ENCODE results near the gene GYPC. TPM values are rescaled to one million over a fixed set of nuclear protein-coding genes. Genes with fewer than 3 reads are reported as not detected.

GYPC gene
- total RNA-seq, 2 experiments from 2014 or later: 148 to 157 TPM

DNA sequence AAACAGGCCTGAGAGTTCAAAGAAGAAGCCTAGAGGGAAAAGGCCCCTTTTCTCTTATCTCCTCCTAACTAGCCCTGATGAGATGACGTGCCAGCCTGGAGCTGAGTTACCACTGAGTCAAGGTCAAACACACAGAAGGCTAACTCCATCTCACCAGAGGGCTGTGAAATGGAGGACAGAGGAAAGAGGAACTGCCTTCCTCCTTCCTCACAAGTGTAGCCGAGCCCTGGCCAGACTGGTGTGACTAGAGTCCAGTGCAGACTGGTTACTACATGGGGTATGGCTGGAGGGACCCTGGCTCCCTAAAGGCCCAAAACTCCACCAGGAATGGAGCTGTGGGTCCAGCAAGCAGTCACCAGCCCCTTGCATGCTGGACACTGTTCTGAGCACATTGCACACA lies 35.7 kb upstream of the GYPC start:
- H3K27me3 Mint-ChIP-seq: peaks cover 6% of the 10 kb centered on the region
- no peaks in the 10 kb centered on the region for H3K36me3 Mint-ChIP-seq (ENCODE audit: low read depth)
- H3K4me3 Mint-ChIP-seq: no peak overlapping the region
- peaks cover 2% of the 10 kb centered on the region for H3K9me3 Mint-ChIP-seq
- Histone ChIP-seq H3K27ac (ENCODE audit: low read depth in 1 of 2, low read length in 2 of 2) (no peak overlapping the region), H3K4me1 (ENCODE audit: insufficient read depth, low read length) (no peaks in the 10 kb centered on the region), H3K36me3 (ENCODE audit: insufficient read depth, low read length) (no peaks in the 10 kb centered on the region), H3K4me3 (ENCODE audit: low read length) (no peak overlapping the region), H3K9me3 (ENCODE audit: control insufficient read depth in 1 of 2, insufficient read depth in 1 of 2, low read length in 2 of 2) (peaks cover 0 to 4% of the 10 kb centered on the region in 2 experiments), H3K27me3 (ENCODE audit: control insufficient read depth in 1 of 2, insufficient read depth in 2 of 2, low read length in 2 of 2) (no peaks in the 10 kb centered on the region)
- DNase-seq: no peak
- POLR2A ChIA-PET: no interaction called here
- intact Hi-C loops (cut with DNase I, micrococcal nuclease): no loop called here
- no peak for ATAC-seq (ENCODE audit: poor library complexity)
- CTCF ChIA-PET: no interaction called here
- TF ChIP-seq, protein P1, sequence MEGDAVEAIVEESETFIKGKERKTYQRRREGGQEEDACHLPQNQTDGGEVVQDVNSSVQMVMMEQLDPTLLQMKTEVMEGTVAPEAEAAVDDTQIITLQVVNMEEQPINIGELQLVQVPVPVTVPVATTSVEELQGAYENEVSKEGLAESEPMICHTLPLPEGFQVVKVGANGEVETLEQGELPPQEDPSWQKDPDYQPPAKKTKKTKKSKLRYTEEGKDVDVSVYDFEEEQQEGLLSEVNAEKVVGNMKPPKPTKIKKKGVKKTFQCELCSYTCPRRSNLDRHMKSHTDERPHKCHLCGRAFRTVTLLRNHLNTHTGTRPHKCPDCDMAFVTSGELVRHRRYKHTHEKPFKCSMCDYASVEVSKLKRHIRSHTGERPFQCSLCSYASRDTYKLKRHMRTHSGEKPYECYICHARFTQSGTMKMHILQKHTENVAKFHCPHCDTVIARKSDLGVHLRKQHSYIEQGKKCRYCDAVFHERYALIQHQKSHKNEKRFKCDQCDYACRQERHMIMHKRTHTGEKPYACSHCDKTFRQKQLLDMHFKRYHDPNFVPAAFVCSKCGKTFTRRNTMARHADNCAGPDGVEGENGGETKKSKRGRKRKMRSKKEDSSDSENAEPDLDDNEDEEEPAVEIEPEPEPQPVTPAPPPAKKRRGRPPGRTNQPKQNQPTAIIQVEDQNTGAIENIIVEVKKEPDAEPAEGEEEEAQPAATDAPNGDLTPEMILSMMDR (IDR thresholded peaks at IDR 0.05): no peak
- H3K4me1 Mint-ChIP-seq (ENCODE audit: low read depth): no peaks in the 10 kb centered on the region
- no peak overlapping the region for H3K27ac Mint-ChIP-seq

DNA sequence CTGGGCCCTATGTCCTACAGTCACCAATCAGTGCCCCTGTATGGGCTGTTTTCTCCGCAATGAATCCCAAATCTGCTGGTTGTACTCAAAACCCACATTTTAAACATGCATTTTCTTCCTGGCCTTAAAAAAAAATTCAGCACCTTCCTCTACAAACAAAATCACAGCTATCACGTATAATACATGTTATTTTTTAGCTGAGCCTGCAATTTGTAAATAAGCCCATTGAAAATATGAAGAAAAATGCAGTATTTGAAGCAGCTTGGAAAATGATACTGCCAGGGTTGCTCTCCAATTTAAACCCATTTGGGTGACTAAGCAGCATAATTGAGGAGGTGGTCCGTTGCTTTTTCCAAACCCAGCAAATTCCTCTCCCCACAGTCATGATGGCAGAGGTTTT lies 33.0 kb upstream of the GYPC start:
- Histone ChIP-seq H3K9me3 (ENCODE audit: control insufficient read depth in 1 of 2, insufficient read depth in 1 of 2, low read length in 2 of 2) (peaks cover 0 to 4% of the 10 kb centered on the region in 2 experiments), H3K36me3 (ENCODE audit: insufficient read depth, low read length) (no peaks in the 10 kb centered on the region), H3K4me3 (ENCODE audit: low read length) (no peak overlapping the region), H3K27ac (ENCODE audit: low read depth in 1 of 2, low read length in 2 of 2) (no peak overlapping the region), H3K4me1 (ENCODE audit: insufficient read depth, low read length) (no peaks in the 10 kb centered on the region), H3K27me3 (ENCODE audit: control insufficient read depth in 1 of 2, insufficient read depth in 2 of 2, low read length in 2 of 2) (no peaks in the 10 kb centered on the region)
- Mint-ChIP-seq H3K4me1 (ENCODE audit: low read depth) (no peaks in the 10 kb centered on the region), H3K4me3 (no peak overlapping the region), H3K27ac (no peak overlapping the region), H3K9me3 (peaks cover 2% of the 10 kb centered on the region), H3K36me3 (ENCODE audit: low read depth) (no peaks in the 10 kb centered on the region), H3K27me3 (peaks cover 14% of the 10 kb centered on the region)
- ChIA-PET CTCF (no interaction called here), POLR2A (no interaction called here)
- ATAC-seq (ENCODE audit: poor library complexity) (no peak), DNase-seq (no peak)
- TF ChIP-seq, protein P1 (IDR thresholded peaks at IDR 0.05): no peak
- intact Hi-C loops (cut with DNase I, micrococcal nuclease): no loop called here

DNA sequence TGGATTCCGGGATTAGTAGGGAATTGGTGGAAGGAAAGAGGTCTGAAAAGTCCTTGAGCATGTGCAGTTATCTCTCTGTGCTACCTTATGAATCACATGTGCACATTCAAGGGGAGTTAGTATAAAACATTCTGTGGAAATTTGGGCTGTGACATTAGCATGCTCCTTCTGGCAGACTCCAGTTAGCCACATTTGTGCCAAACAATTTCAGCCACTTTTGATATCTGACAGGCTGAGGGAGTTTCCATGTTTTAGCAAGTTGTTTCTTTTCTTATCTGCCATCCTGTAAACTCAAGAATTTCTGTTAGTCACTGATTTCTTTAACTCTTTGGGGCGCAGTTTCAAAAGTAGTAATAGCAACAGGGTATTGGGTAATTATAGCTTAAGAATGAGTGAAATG lies 28.3 kb upstream of the GYPC start:
- TF ChIP-seq, protein P1 (IDR thresholded peaks at IDR 0.05): no peak
- ATAC-seq (ENCODE audit: poor library complexity) (no peak), DNase-seq (no peak)
- H3K4me1 ChIP-seq (ENCODE audit: insufficient read depth, low read length): no peaks in the 10 kb centered on the region
- Mint-ChIP-seq H3K9me3 (no peaks in the 10 kb centered on the region), H3K36me3 (ENCODE audit: low read depth) (no peaks in the 10 kb centered on the region), H3K27me3 (peaks cover 8% of the 10 kb centered on the region), H3K4me1 (ENCODE audit: low read depth) (no peaks in the 10 kb centered on the region), H3K4me3 (no peak overlapping the region), H3K27ac (no peak overlapping the region)
- no peaks in the 10 kb centered on the region for H3K9me3 ChIP-seq (ENCODE audit: control insufficient read depth in 1 of 2, insufficient read depth in 1 of 2, low read length in 2 of 2)
- H3K36me3 ChIP-seq (ENCODE audit: insufficient read depth, low read length): no peaks in the 10 kb centered on the region
- ChIA-PET POLR2A (no interaction called here), CTCF (interaction anchor here (0.7 kb wide), 1 partner anchor 13 kb away, joined by 3 read pairs; no protein-coding TSS in a partner anchor)
- intact Hi-C loops (cut with DNase I, micrococcal nuclease): no loop called here
- H3K4me3 ChIP-seq (ENCODE audit: low read length): no peak overlapping the region
- H3K27me3 ChIP-seq (ENCODE audit: control insufficient read depth in 1 of 2, insufficient read depth in 2 of 2, low read length in 2 of 2): no peaks in the 10 kb centered on the region
- H3K27ac ChIP-seq (ENCODE audit: low read depth in 1 of 2, low read length in 2 of 2): no peak overlapping the region

Data from CD4-positive, alpha-beta T cell (primary cell).